Stimulated activated naive CD4-positive, alpha-beta T cell treated with Interleukin-2 at 50 U/mL for 16 hours (primary cell): ENCODE results near the gene NHLRC3.
"Not testable (repeated sequence)": the region's sequence is repeated elsewhere in the genome, so short reads cannot be mapped to it uniquely, and the experiment has no call there.

Source experiments
- DNase-seq: peaks from one replicate; lab custom pipeline; 2025; lab: John Stamatoyannopoulos, UW

The NHLRC3 gene

GRCh38 chr13:39047560-39047959 lies 9.3 kb downstream of the NHLRC3 start:
- no peak for DNase-seq

GRCh38 chr13:39048806-39049205 lies 10.6 kb downstream of the NHLRC3 start:
- no peak for DNase-seq

GRCh38 chr13:39049274-39049673 lies 11.0 kb downstream of the NHLRC3 start:
- no peak for DNase-seq

- no peak for DNase-seq
Measured at GRCh38 chr13:39051157-39051556, 12.9 kb downstream of the NHLRC3 start.

- no peak for DNase-seq
Measured at GRCh38 chr13:39052944-39053343, 14.7 kb downstream of the NHLRC3 start.

GRCh38 chr13:39054112-39054511 lies 15.9 kb downstream of the NHLRC3 start:
- no peak for DNase-seq

GRCh38 chr13:39056018-39056417 lies 17.8 kb downstream of the NHLRC3 start:
- no peak for DNase-seq

GRCh38 chr13:39058040-39058439 lies 19.8 kb downstream of the NHLRC3 start:
- DNase-seq = no peak

GRCh38 chr13:39062004-39062403 lies 23.7 kb downstream of the NHLRC3 start:
- no peak for DNase-seq

- no peak for DNase-seq
Measured at GRCh38 chr13:39072842-39073241, 34.6 kb downstream of the NHLRC3 start.

GRCh38 chr13:39073983-39074382 lies 35.7 kb downstream of the NHLRC3 start:
- DNase-seq = no peak

- not testable (repeated sequence) for DNase-seq
Measured at GRCh38 chr13:39086251-39086945, 48.1 kb downstream of the NHLRC3 start.

GRCh38 chr13:39091586-39091985 lies 53.3 kb downstream of the NHLRC3 start:
- no peak for DNase-seq

GRCh38 chr13:39095500-39095899 lies 57.2 kb downstream of the NHLRC3 start:
- DNase-seq = no peak

- no peak for DNase-seq
Measured at GRCh38 chr13:39099231-39099630, 61.0 kb downstream of the NHLRC3 start.
